SU-DHL-6 (cell line): ENCODE measurements around the gene KCNK4.

Experiments
- CTCF ChIP-seq: fragments of 200-600 bp; sonication (generic); IDR thresholded peaks from one replicate; pipeline ENCODE4 v1.5.1; 2017; ENCODE audit warnings: antibody characterized with exemption, mild to moderate bottlenecking, low read length, moderate library complexity; ENCODE audit not compliant: insufficient read depth, poor library complexity, severe bottlenecking
- EZH2phosphoT487 ChIP-seq: fragments of 200-600 bp; sonication (generic), shearing (Covaris generic); conservative IDR thresholded peaks from 2 replicates; pipeline ENCODE4 v1.6.1; 2018; ENCODE audit warnings: mild to moderate bottlenecking, antibody characterized with exemption, low read length, moderate library complexity, mixed read lengths

- no peak for TF ChIP-seq CTCF
- no peak for TF ChIP-seq EZH2phosphoT487
Observed at GRCh38 chr11:64321026-64321425, 29.9 kb downstream of the KCNK4 start.
